ENCODE measurements around the gene CHD1L. TPM values are rescaled to one million over a fixed set of nuclear protein-coding genes. Genes with fewer than 3 reads are reported as not detected.
"Not testable (repeated sequence)": the region's sequence is repeated elsewhere in the genome, so short reads cannot be mapped to it uniquely, and the experiment has no call there.

CHD1L gene
- polyA plus RNA-seq, 1 donor, result 20.2 TPM

DNA sequence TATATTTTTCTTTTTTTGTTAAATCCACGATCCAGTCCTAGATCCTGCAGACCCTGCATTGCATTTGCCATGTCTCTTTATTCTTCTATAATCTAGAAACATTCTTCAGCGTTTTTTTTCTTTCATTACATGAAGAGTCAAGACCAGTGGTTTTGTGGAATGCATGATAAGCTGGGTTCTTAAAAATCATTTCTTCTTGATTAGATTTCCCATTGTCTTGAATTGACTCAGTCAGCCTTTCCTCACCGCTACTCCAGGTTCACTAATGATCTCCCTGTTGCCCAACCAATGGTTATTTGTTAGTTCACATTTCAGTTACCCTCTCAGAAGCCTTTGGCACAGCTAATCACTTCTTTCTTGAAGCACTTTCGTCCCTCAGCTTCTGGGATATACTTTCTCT lies 25.2 kb downstream of the CHD1L start:
- no peak for DNase-seq (ENCODE audit: low read depth)

DNA sequence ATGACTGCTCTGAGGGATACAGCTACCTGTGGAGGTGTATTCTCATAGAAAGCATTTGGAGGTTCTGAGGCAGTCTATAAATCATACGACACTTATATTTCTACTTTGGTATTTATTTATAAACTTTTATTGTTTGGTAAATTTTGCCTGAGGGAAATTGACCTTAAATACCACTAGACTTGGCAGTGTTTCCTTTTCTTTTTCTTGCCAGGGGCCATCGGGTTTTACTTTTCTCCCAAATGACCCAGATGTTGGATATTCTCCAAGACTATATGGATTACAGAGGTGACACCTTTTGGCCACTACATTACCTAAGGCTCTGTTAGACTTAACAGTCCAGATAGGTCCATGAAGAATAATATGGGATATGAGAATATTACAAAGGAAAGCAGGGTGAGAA lies 28.2 kb downstream of the CHD1L start:
- no peak for DNase-seq (ENCODE audit: low read depth)

- no peak for DNase-seq (ENCODE audit: low read depth)
Observed at GRCh38 chr1:147272042-147272441, 29.6 kb downstream of the CHD1L start.

- peak; percentile 60 for DNase-seq (ENCODE audit: low read depth)
Observed at GRCh38 chr1:147273409-147274336, 31.2 kb downstream of the CHD1L start.

DNA sequence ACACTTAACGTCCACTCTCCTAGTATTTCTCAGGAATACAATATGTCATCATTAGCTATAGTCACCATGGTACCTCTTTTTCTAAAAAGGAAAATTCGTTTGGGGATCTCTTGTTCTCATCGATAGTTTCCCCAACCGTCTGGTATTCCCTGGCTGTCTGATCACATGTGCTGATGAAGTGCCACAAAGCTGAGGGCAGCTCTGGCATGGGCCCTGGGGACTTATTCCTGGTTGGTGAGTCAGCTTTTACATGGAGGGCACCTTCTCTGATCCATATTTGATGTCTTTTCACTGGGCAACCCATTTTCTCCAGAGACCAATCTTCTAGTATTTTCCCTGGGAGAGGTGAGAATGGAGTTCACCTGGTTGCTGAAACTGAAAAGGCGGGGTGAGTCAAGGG lies 39.5 kb downstream of the CHD1L start:
- DNase-seq (ENCODE audit: low read depth), result no peak

DNA sequence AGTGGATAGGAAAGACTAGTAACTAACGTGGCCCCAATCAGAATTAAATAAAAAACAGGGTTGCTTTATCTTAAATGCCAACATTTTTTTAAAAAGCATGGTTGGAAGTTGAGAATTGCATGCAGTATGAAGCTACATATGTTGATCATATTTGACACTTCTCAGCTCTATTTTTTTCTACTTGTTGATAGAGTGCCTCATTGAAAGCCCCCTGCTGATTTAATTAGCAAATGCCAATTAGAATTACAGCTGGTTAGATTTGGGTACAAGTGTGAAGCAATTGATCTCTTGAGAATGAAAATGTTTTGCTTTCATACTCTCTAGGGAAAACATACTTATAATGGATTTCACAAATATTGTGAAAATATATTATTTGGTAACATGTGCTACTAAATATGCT lies 40.5 kb downstream of the CHD1L start:
- no peak for DNase-seq (ENCODE audit: low read depth)

GRCh38 chr1:147287133-147287865 lies 44.8 kb downstream of the CHD1L start:
- DNase-seq (ENCODE audit: low read depth), result no peak

- no peak for DNase-seq (ENCODE audit: low read depth)
Observed at GRCh38 chr1:147292012-147292411, 49.5 kb downstream of the CHD1L start.

- DNase-seq (ENCODE audit: low read depth), result no peak
Observed at GRCh38 chr1:147292631-147293251, 50.3 kb downstream of the CHD1L start.

- no peak for DNase-seq (ENCODE audit: low read depth)
Observed at GRCh38 chr1:147297438-147297837, 55.0 kb downstream of the CHD1L start.

- not testable (repeated sequence) for DNase-seq (ENCODE audit: low read depth)
Observed at GRCh38 chr1:147305803-147306202, 63.3 kb downstream of the CHD1L start.

DNA sequence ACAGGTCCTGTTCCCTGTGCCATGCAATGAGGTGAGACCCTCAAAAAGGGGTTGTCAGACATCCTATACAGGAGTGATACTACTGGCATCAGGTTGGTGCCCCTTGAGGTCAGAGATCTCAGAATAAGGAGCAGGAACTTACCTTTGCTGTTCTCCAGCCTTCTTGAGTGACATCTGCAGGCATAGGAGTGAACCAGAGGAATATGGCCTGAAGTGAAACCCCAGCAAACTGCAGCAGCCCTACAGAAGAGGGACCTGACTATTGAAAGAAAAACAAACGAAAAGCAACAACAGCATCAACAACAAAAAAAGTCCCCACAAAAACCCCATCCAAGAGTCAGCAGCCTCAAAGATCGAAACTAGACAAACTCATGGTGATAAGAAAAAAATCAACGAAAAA lies 74.5 kb downstream of the CHD1L start:
- DNase-seq (ENCODE audit: low read depth), result no peak

GRCh38 chr1:147326933-147327687 lies 84.6 kb downstream of the CHD1L start:
- DNase-seq (ENCODE audit: low read depth), result not testable (repeated sequence)

GRCh38 chr1:147334292-147334691 lies 91.8 kb downstream of the CHD1L start:
- DNase-seq (ENCODE audit: low read depth), result no peak

DNA sequence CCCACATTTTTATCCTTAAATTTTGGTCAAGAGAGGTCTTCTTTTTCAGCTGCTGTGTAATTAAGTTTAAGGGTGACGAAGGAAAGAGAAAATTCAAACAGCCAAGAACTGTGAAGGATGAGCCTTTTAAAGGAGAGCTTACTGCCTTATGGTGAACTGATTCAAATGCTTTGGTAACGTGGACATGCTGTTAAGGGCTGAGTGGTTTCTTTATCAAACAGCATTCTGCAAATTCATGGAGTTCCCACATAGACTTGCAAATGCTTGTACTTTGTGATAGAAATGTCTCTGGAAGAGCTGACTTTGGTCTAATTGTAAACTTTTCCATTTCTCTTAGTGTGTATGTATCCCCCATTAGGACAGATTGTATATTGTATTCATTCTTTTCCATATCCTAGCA lies 93.8 kb downstream of the CHD1L start:
- no peak for DNase-seq (ENCODE audit: low read depth)

GRCh38 chr1:147337040-147337630 lies 94.7 kb downstream of the CHD1L start:
- peak; percentile 60 for DNase-seq (ENCODE audit: low read depth)

DNA sequence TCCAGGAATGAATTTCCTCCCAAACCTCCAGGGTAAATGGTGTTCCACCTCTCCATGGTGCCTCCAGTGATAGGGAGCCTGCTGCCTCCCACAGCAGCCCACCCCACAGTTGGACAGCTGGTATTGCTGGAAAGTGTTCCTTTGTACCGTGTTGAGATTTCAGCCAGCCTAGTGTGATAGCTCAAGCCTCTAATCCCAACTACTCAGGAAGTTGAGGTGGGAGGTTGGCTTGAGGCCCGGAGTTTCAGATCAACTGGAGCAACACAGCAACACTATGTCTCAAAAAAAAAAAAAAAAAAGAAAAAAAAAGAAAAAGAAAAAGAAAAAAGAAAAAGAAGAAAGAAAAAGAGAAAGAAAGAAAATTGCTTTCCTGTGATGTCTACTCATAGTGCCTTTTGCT lies 96.1 kb downstream of the CHD1L start:
- DNase-seq (ENCODE audit: low read depth), result no peak

DNA sequence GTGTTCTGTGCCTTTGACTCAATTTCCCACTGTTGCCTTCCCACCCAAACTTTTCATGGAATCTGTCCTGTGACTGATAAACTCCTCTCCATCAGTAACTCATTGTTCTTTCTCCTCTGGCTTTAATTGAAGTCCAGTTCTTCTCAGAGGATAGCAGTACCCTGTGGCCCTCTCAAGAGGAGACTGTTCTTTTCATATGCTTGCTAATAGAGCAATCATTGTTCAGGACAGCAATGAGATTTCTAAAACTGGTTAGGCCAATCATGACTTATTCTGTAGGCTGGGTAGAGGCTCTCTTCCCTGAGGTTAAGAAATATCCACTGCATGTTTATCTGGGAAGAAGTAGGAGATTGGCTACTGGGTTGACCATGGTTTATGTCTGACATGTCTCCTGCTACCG lies 98.8 kb downstream of the CHD1L start:
- DNase-seq (ENCODE audit: low read depth), result no peak

Measured in forelimb muscle (tissue), 1 donor.